B cell (primary cell): ENCODE results near the gene OTUB2. TPM values are rescaled to one million over a fixed set of nuclear protein-coding genes. Genes with fewer than 3 reads are reported as not detected.

Experiments
- ATAC-seq: fragments of 200-7000 bp; cut with Tn5 transposase; one replicate; pipeline ENCODE4 v1.10.0; 2021; ENCODE audit warnings: low read depth, mild to moderate bottlenecking, moderate number of reproducible peaks, moderate library complexity
- CTCF ChIA-PET: fragments of 350-600 bp; sonication (Branson Sonifier 250); formaldehyde crosslinking; loops from one replicate; lab custom pipeline; 2021; ENCODE audit warnings: antibody characterized with exemption, inconsistent platforms; lab: Charles Lee
- POLR2A ChIA-PET: fragments of 350-600 bp; sonication (Branson Sonifier 250); formaldehyde crosslinking; loops from one replicate; lab custom pipeline; 2021; ENCODE audit warnings: antibody characterized with exemption; lab: Charles Lee
- DNase-seq: peaks from one replicate; pipeline ENCODE4 v3.0.0; 2013
- H2AFZ ChIP-seq: 2 replicates; pipeline ENCODE4 v1.6.1; 2012; ENCODE audit warnings: mild to moderate bottlenecking, low read depth, low read length; ENCODE audit not compliant: insufficient read depth, poor library complexity, severe bottlenecking
- H3K27ac ChIP-seq, 2 donors: 1 replicate in 1 of 2; 2 replicates in 1 of 2; pipeline ENCODE4 v1.5.1; 2012 to 2013; ENCODE audit warnings: low read length in 2 of 2, mild to moderate bottlenecking in 2 of 2, moderate library complexity in 1 of 2
- H3K27me3 ChIP-seq, 4 experiments: fragments of 200-600 bp in 1 of 4; sonication (generic) in 1 of 4; replicated peaks in 1 of 4; 1 replicate in 2 of 4; 2 replicates in 2 of 4; pipeline versions ENCODE4 v1.6.1 to v1.7.0; 2013 to 2016; ENCODE audit warnings: low read length in 3 of 4, mild to moderate bottlenecking in 2 of 4, mixed read lengths in 1 of 4, moderate library complexity in 1 of 4; ENCODE audit not compliant: insufficient read depth in 4 of 4, control insufficient read depth in 3 of 4; ENCODE audit errors: control extremely low read depth in 1 of 4
- H3K36me3 ChIP-seq, 2 experiments: replicated peaks in 1 of 2; 1 replicate in 1 of 2; 2 replicates in 1 of 2; pipeline versions ENCODE4 v1.6.1 to v1.7.1; 2013; ENCODE audit warnings: low read length in 1 of 2; ENCODE audit not compliant: insufficient read depth in 2 of 2, control insufficient read depth in 1 of 2; ENCODE audit errors: control extremely low read depth in 1 of 2, extremely low read depth in 1 of 2
- H3K4me1 ChIP-seq, 2 donors: fragments of 200-600 bp in 1 of 2; sonication (generic) in 1 of 2; 1 replicate in 1 of 2; 2 replicates in 1 of 2; pipeline versions ENCODE4 v1.5.1 to v1.6.1; 2013 to 2017; ENCODE audit warnings: low read length in 2 of 2; ENCODE audit not compliant: control insufficient read depth in 2 of 2, insufficient read depth in 2 of 2
- H3K4me2 ChIP-seq: replicated peaks from 2 replicates; pipeline ENCODE3; 2012; ENCODE audit warnings: mild to moderate bottlenecking, low read depth, low read length; ENCODE audit not compliant: poor library complexity, severe bottlenecking
- H3K4me3 ChIP-seq, 5 experiments: fragments of 200-600 bp in 1 of 5; sonication (generic) in 1 of 5; 1 replicate in 3 of 5; 2 replicates in 2 of 5; pipeline versions ENCODE4 v1.5.1 to v1.7.0; 2011 to 2016; ENCODE audit warnings: low read length in 4 of 5, mild to moderate bottlenecking in 4 of 5, low read depth in 2 of 5, control low read depth in 1 of 5, moderate library complexity in 1 of 5; ENCODE audit not compliant: insufficient read depth in 1 of 5; ENCODE audit errors: control extremely low read depth in 1 of 5, extremely low read depth in 1 of 5
- H3K79me2 ChIP-seq: fragments of 200-600 bp; sonication (generic); one replicate; pipeline ENCODE4 v1.6.0; 2016; ENCODE audit warnings: low read length; ENCODE audit not compliant: control insufficient read depth, insufficient read depth
- H3K9ac ChIP-seq: fragments of 200-600 bp; sonication (generic); 2 replicates; pipeline ENCODE4 v1.6.1; 2017; ENCODE audit warnings: mild to moderate bottlenecking, low read length, moderate library complexity
- H3K9me3 ChIP-seq, 3 donors: one replicate each; pipeline versions ENCODE4 v1.6.1 to v1.7.1; 2013; ENCODE audit warnings: low read length in 2 of 3; ENCODE audit not compliant: control insufficient read depth in 2 of 3, insufficient read depth in 1 of 3; ENCODE audit errors: control extremely low read depth in 1 of 3
- H4K20me1 ChIP-seq: 2 replicates; pipeline ENCODE4 v1.6.0; 2012; ENCODE audit warnings: mild to moderate bottlenecking, low read length; ENCODE audit not compliant: insufficient read depth, control insufficient read depth, poor library complexity, severe bottlenecking
- H3K27ac Mint-ChIP-seq: one replicate; pipeline ENCODE4 v1.8.0; 2021; ENCODE audit warnings: mixed read lengths
- H3K27me3 Mint-ChIP-seq: one replicate; pipeline ENCODE4 v1.8.0; 2021; ENCODE audit warnings: mixed read lengths
- H3K4me1 Mint-ChIP-seq: one replicate; pipeline ENCODE4 v1.8.0; 2021; ENCODE audit warnings: mixed read lengths
- H3K4me3 Mint-ChIP-seq: one replicate; pipeline ENCODE4 v1.8.0; 2021; ENCODE audit warnings: mixed read lengths
- H3K9me3 Mint-ChIP-seq: one replicate; pipeline ENCODE4 v1.8.0; 2022; ENCODE audit warnings: mixed read lengths; ENCODE audit not compliant: insufficient read depth
- EZH2 ChIP-seq: IDR thresholded peaks from 2 replicates; pipeline ENCODE4 v1.6.1; 2012; ENCODE audit warnings: borderline replicate concordance, low read depth, mild to moderate bottlenecking, moderate library complexity, low read length; ENCODE audit not compliant: insufficient read depth, poor library complexity, severe bottlenecking
- WGBS: methylation state at CpG from one replicate; pipeline ENCODE4 v1.1.5; 2013; ENCODE audit warnings: missing lambda C conversion rate; ENCODE audit not compliant: insufficient coverage; 5-methylcytosine and 5-hydroxymethylcytosine counted together
- intact Hi-C: fragments of 100-400 bp; cut with micrococcal nuclease; formaldehyde crosslinking; loops from one replicate; pipeline ENCODE4 v1.10.0; 2022
- polyA plus RNA-seq: library from polyadenylated mRNA; depleted of rRNA; stranded (reverse); fragments of >200 nt; gene quantifications from 2 replicates; pipeline ENCODE4 v1.2.3, GENCODE V29; 2012
- total RNA-seq, 2 donors: library from RNA; stranded (reverse); fragments of 120-200 nt in 1 of 2; gene quantifications; 1 replicate in 1 of 2; 2 replicates in 1 of 2; pipeline versions ENCODE4 v1.2.3 to v1.2.4, GENCODE V29; 2013 to 2022
- TF ChIP-seq, protein P1 (sequence below): fragments of 200-600 bp; IDR thresholded peaks from one replicate; pipeline ENCODE4 v1.8.0; 2022; ENCODE audit warnings: antibody characterized with exemption, mild to moderate bottlenecking

Gene OTUB2
- total and polyA plus RNA-seq, 2 donors (not counting 1 experiment from before 2014, with no cell fraction given), result 0.04 to 0.17 TPM

GRCh38 chr14:94003397-94003796 lies 22.7 kb upstream of the OTUB2 start:
- ChIA-PET CTCF (interaction anchor here (0.7 to 12.8 kb wide), 4 partner anchors 17 to 64 kb away, joined by 6 to 367 read pairs (median 15); no protein-coding TSS in a partner anchor), POLR2A (no interaction called here)
- H3K36me3 ChIP-seq, result no peaks in the 10 kb centered on the region
- no peak overlapping the region for H3K9ac ChIP-seq
- no peaks in the 10 kb centered on the region for H4K20me1 ChIP-seq
- DNase-seq (no peak), ATAC-seq (no peak)
- WGBS, result 97% methylated on average over 2 of the region's 4 CpGs
- peaks cover 0 to 24% (median 11%) of the 10 kb centered on the region in 4 experiments for H3K27me3 ChIP-seq
- Mint-ChIP-seq H3K4me1 (peaks cover 4% of the 10 kb centered on the region), H3K4me3 (no peak overlapping the region), H3K27ac (no peak overlapping the region), H3K27me3 (peaks cover 55% of the 10 kb centered on the region), H3K9me3 (no peaks in the 10 kb centered on the region)
- no peak overlapping the region for H3K27ac ChIP-seq
- no peaks in the 10 kb centered on the region for H3K79me2 ChIP-seq
- peaks cover 0 to 7% (median 0%) of the 10 kb centered on the region in 3 donors for H3K9me3 ChIP-seq
- TF ChIP-seq, protein P1, sequence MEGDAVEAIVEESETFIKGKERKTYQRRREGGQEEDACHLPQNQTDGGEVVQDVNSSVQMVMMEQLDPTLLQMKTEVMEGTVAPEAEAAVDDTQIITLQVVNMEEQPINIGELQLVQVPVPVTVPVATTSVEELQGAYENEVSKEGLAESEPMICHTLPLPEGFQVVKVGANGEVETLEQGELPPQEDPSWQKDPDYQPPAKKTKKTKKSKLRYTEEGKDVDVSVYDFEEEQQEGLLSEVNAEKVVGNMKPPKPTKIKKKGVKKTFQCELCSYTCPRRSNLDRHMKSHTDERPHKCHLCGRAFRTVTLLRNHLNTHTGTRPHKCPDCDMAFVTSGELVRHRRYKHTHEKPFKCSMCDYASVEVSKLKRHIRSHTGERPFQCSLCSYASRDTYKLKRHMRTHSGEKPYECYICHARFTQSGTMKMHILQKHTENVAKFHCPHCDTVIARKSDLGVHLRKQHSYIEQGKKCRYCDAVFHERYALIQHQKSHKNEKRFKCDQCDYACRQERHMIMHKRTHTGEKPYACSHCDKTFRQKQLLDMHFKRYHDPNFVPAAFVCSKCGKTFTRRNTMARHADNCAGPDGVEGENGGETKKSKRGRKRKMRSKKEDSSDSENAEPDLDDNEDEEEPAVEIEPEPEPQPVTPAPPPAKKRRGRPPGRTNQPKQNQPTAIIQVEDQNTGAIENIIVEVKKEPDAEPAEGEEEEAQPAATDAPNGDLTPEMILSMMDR, result no peak
- TF ChIP-seq EZH2, result no peak
- no peak overlapping the region for H2AFZ ChIP-seq
- no peak overlapping the region for H3K4me3 ChIP-seq
- H3K4me2 ChIP-seq, result no peak overlapping the region
- intact Hi-C loops, result loop anchor here (5.0 kb wide), 1 partner anchor 346 kb away; no protein-coding TSS in a partner anchor
- peaks cover 4 to 6% of the 10 kb centered on the region in 2 donors for H3K4me1 ChIP-seq

DNA sequence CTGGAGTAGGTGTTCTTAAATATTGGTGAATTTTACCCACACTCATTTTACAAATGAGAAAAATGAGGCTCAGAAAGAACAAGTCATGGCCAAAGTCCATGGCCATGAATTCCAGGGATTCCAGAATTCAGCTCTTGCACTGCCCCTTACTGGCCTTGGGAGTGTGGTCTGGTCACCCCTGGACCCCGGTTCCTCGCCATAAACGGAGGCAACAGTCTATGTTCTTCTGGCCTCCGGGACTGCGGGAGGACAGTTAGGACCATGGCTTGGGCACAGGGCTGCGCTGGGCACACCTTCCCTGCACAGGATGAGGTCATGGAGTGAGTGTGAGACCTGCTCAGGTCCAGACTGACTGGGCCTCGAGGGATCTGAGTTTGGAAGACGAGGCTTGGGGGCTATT lies 22.1 kb upstream of the OTUB2 start:
- intact Hi-C loops, result loop anchor here (5.0 kb wide), 1 partner anchor 347 kb away; no protein-coding TSS in a partner anchor

More for the DNA sequence above, 22.1 kb upstream of the OTUB2 start:
- Mint-ChIP-seq H3K4me3 (no peak overlapping the region), H3K27me3 (peaks cover 52% of the 10 kb centered on the region), H3K4me1 (peaks cover 4% of the 10 kb centered on the region), H3K9me3 (no peaks in the 10 kb centered on the region), H3K27ac (no peak overlapping the region)
- POLR2A ChIA-PET, result no interaction called here
- no peaks in the 10 kb centered on the region for H4K20me1 ChIP-seq
- no peak overlapping the region for H3K4me3 ChIP-seq
- peaks cover 0 to 30% (median 12%) of the 10 kb centered on the region in 4 experiments for H3K27me3 ChIP-seq
- H3K36me3 ChIP-seq, result no peaks in the 10 kb centered on the region
- H3K79me2 ChIP-seq, result no peaks in the 10 kb centered on the region
- TF ChIP-seq, protein P1, result no peak
- no peak for TF ChIP-seq EZH2
- CTCF ChIA-PET, result interaction anchor here (0.5 to 12.8 kb wide), 6 partner anchors 18 to 65 kb away, joined by 3 to 367 read pairs (median 6); no protein-coding TSS in a partner anchor
- H2AFZ ChIP-seq, result no peak overlapping the region
- H3K4me2 ChIP-seq, result no peak overlapping the region
- peaks cover 0 to 7% (median 0%) of the 10 kb centered on the region in 3 donors for H3K9me3 ChIP-seq
- peaks cover 4 to 6% of the 10 kb centered on the region in 2 donors for H3K4me1 ChIP-seq
- no peak overlapping the region for H3K9ac ChIP-seq
- DNase-seq (no peak), ATAC-seq (no peak)
- 92% methylated on average over 8 of the region's 8 CpGs for WGBS
- no peak overlapping the region for H3K27ac ChIP-seq
